ENCODE data around the gene ABHD14A. TPM values are rescaled to one million over a fixed set of nuclear protein-coding genes. Genes with fewer than 3 reads are reported as not detected.

The ABHD14A gene
- total and polyA plus RNA-seq, 4 experiments from 2014 or later: 23.7 to 136 (median 60.0) TPM

DNA sequence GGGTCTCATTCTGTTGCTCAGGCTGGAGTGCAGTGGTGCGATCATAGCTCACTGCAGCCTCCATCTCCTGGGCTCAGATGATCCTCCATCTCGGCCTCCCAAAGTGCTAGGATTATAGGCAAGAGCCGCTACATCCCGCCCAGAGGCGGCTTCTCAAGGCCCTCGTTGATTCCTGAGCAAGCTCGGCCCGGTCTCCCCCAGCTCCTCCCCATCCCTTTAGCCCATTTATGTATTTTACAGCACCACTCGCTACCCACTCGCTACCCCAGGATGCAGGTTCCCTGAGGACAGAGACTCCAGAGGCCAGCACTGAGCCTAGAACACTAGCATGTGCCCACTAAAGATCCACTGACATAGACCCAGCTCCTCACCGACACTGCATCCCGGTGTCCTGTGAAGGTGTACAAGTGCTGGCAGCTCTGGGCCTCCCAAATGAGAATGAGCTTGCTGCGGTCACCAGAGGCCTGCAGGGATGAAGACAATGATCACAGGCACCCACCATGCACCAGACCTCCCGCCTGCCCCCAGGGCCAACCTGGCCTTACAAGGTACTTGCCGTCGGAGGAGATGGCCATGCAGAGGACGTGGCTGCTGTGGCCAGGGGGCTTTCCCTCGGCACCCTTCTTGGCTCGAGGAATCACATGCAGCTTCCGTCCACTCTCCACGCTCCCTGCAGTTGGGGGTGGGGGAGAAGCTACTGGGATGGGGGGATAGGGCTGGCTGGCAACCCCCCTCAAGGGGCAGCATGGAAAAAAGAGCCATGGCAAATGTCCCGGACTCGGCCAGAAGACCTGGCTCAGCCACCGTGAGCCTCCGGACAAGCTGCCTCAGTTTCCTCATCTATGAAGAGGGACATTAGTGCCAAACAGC, 38.7 kb upstream of the ABHD14A start:
- H3K4me1 Mint-ChIP-seq: peaks cover 11 to 20% (median 16%) of the 10 kb centered on the region in 4 donors
- Histone ChIP-seq H3K4me1 (ENCODE audit: insufficient read depth, low read length) (peaks cover 20% of the 10 kb centered on the region), H3K27ac (ENCODE audit: low read depth, low read length) (no peak overlapping the region), H3K27me3 (ENCODE audit: insufficient read depth, low read length) (no peaks in the 10 kb centered on the region), H3K9me3 (ENCODE audit: control insufficient read depth in 1 of 2, low read length in 2 of 2) (no peaks in the 10 kb centered on the region), H3K4me3 (ENCODE audit: low read length in 2 of 2) (no peak overlapping the region), H3K36me3 (ENCODE audit: insufficient read depth, low read length) (peaks cover 53% of the 10 kb centered on the region)
- POLR2A ChIA-PET (ENCODE audit: partially characterized antibody): interaction anchor here (0.6 to 2.2 kb wide), 2 partner anchors 12 to 38 kb away, joined by 3 to 7 read pairs; partner anchors contain the start of genes ABHD14A and ABHD14B
- H3K27me3 Mint-ChIP-seq: no peaks in the 10 kb centered on the region
- H3K27ac Mint-ChIP-seq: no peak overlapping the region
- CTCF ChIA-PET (ENCODE audit: partially characterized antibody): interaction anchor here (1.3 kb wide), 1 partner anchor 12 kb away, joined by 3 read pairs; no protein-coding TSS in a partner anchor
- no peak overlapping the region for H3K4me3 Mint-ChIP-seq
- DNase-seq: no peak
- peaks cover 34 to 65% of the 10 kb centered on the region in 2 donors for H3K36me3 Mint-ChIP-seq
- intact Hi-C loops (cut with micrococcal nuclease): no loop called here
- H3K9me3 Mint-ChIP-seq: peaks cover 0 to 2% (median 0%) of the 10 kb centered on the region in 8 donors

DNA sequence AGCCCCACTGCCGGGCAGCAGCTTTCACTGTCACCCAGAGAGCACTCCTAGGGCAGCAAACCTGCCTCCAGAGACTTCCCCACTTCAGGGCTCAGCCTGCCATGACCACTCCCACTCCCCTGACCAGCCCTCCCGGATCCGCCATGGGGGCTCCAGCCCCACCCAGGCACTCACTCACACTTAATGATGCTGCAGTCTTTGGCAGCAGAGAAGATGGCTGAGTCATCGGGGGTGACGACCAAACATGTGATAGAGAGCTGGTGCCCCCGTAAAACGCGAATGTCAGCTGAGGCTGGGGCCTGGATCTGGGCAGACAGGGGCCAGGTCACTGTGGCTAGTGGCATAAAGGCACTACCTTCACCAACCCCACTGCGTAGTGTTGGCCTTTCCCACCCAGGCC, 37.9 kb upstream of the ABHD14A start:
- Mint-ChIP-seq H3K27me3 (no peaks in the 10 kb centered on the region), H3K9me3 (peaks cover 0 to 2% (median 0%) of the 10 kb centered on the region in 8 donors), H3K4me1 (peaks cover 12 to 29% (median 20%) of the 10 kb centered on the region in 4 donors), H3K27ac (peak overlapping the region in 1 of 7 donors; percentile 48), H3K36me3 (peaks cover 34 to 64% of the 10 kb centered on the region in 2 donors), H3K4me3 (no peak overlapping the region)
- Histone ChIP-seq H3K27ac (ENCODE audit: low read depth, low read length) (no peak overlapping the region), H3K4me3 (ENCODE audit: low read length in 2 of 2) (no peak overlapping the region), H3K4me1 (ENCODE audit: insufficient read depth, low read length) (peaks cover 25% of the 10 kb centered on the region), H3K36me3 (ENCODE audit: insufficient read depth, low read length) (peaks cover 53% of the 10 kb centered on the region), H3K9me3 (ENCODE audit: control insufficient read depth in 1 of 2, low read length in 2 of 2) (no peaks in the 10 kb centered on the region), H3K27me3 (ENCODE audit: insufficient read depth, low read length) (no peaks in the 10 kb centered on the region)
- CTCF ChIA-PET (ENCODE audit: partially characterized antibody): interaction anchor here (1.3 kb wide), 2 partner anchors 11 to 37 kb away, joined by 3 read pairs; partner anchors contain the start of gene ABHD14B
- intact Hi-C loops (cut with micrococcal nuclease): no loop called here
- no peak for DNase-seq
- POLR2A ChIA-PET (ENCODE audit: partially characterized antibody): interaction anchor here (2.2 kb wide), 1 partner anchor 37 kb away, joined by 7 read pairs; the partner anchor contains the start of genes ABHD14A and ABHD14B

GRCh38 chr3:51937611-51938450, 37.0 kb upstream of the ABHD14A start:
- Mint-ChIP-seq H3K9me3 (peaks cover 0 to 2% (median 0%) of the 10 kb centered on the region in 8 donors), H3K27me3 (no peaks in the 10 kb centered on the region), H3K4me3 (no peak overlapping the region), H3K27ac (peak overlapping the region in 1 of 7 donors; percentile 60), H3K36me3 (peaks cover 34 to 61% of the 10 kb centered on the region in 2 donors), H3K4me1 (peaks cover 16 to 37% (median 24%) of the 10 kb centered on the region in 4 donors)
- Histone ChIP-seq H3K27ac (ENCODE audit: low read depth, low read length) (no peak overlapping the region), H3K4me1 (ENCODE audit: insufficient read depth, low read length) (peaks cover 31% of the 10 kb centered on the region), H3K9me3 (ENCODE audit: control insufficient read depth in 1 of 2, low read length in 2 of 2) (no peaks in the 10 kb centered on the region), H3K4me3 (ENCODE audit: low read length in 2 of 2) (no peak overlapping the region), H3K36me3 (ENCODE audit: insufficient read depth, low read length) (peaks cover 53% of the 10 kb centered on the region), H3K27me3 (ENCODE audit: insufficient read depth, low read length) (no peaks in the 10 kb centered on the region)
- intact Hi-C loops (cut with micrococcal nuclease): no loop called here
- no peak for DNase-seq
- POLR2A ChIA-PET (ENCODE audit: partially characterized antibody): interaction anchor here (2.2 kb wide), 1 partner anchor 36 kb away, joined by 7 read pairs; the partner anchor contains the start of genes ABHD14A and ABHD14B
- CTCF ChIA-PET (ENCODE audit: partially characterized antibody): interaction anchor here (1.3 kb wide), 2 partner anchors 10 to 36 kb away, joined by 3 read pairs; partner anchors contain the start of gene ABHD14B

GRCh38 chr3:51938780-51939425, 36.0 kb upstream of the ABHD14A start:
- Histone ChIP-seq H3K36me3 (ENCODE audit: insufficient read depth, low read length) (peaks cover 46% of the 10 kb centered on the region), H3K4me3 (ENCODE audit: low read length in 2 of 2) (no peak overlapping the region), H3K27ac (ENCODE audit: low read depth, low read length) (no peak overlapping the region), H3K4me1 (ENCODE audit: insufficient read depth, low read length) (peaks cover 37% of the 10 kb centered on the region), H3K9me3 (ENCODE audit: control insufficient read depth in 1 of 2, low read length in 2 of 2) (no peaks in the 10 kb centered on the region), H3K27me3 (ENCODE audit: insufficient read depth, low read length) (no peaks in the 10 kb centered on the region)
- peak overlapping the region in 3 of 8 donors; percentile 0 to 17 (median 1) for H3K4me3 Mint-ChIP-seq
- H3K9me3 Mint-ChIP-seq: no peaks in the 10 kb centered on the region
- peaks cover 18 to 43% (median 28%) of the 10 kb centered on the region in 4 donors for H3K4me1 Mint-ChIP-seq
- peak overlapping the region in 2 of 7 donors; percentile 11 to 76 for H3K27ac Mint-ChIP-seq
- ChIA-PET POLR2A (ENCODE audit: partially characterized antibody) (no interaction called here), CTCF (ENCODE audit: partially characterized antibody) (no interaction called here)
- H3K27me3 Mint-ChIP-seq: no peaks in the 10 kb centered on the region
- H3K36me3 Mint-ChIP-seq: peaks cover 28 to 51% of the 10 kb centered on the region in 2 donors
- no peak for DNase-seq
- intact Hi-C loops (cut with micrococcal nuclease): no loop called here

GRCh38 chr3:51940648-51941462, 34.0 kb upstream of the ABHD14A start:
- ChIA-PET CTCF (ENCODE audit: partially characterized antibody) (interaction anchor here (0.9 to 3.7 kb wide), 14 partner anchors 10 to 440 kb away, joined by 3 to 49 read pairs (median 9); partner anchors contain the start of genes ABHD14A, ABHD14B, ACY1 and DCAF1), POLR2A (ENCODE audit: partially characterized antibody) (interaction anchor here (0.6 to 2.9 kb wide), 11 partner anchors 8 to 441 kb away, joined by 3 to 72 read pairs (median 5); partner anchors contain the start of genes ABHD14A, ABHD14B, ACY1 and DCAF1)
- peaks cover 28% of the 10 kb centered on the region for H3K36me3 ChIP-seq (ENCODE audit: insufficient read depth, low read length)
- peaks cover 18 to 48% (median 28%) of the 10 kb centered on the region in 4 donors for H3K4me1 Mint-ChIP-seq
- no peak for DNase-seq
- peaks cover 37% of the 10 kb centered on the region for H3K4me1 ChIP-seq (ENCODE audit: insufficient read depth, low read length)
- intact Hi-C loops (cut with micrococcal nuclease): no loop called here
- H3K27me3 Mint-ChIP-seq: no peaks in the 10 kb centered on the region
- peaks cover 14 to 34% of the 10 kb centered on the region in 2 donors for H3K36me3 Mint-ChIP-seq
- peak overlapping the region in 6 of 7 donors; percentile 60 to 92 (median 82) for H3K27ac Mint-ChIP-seq
- H3K9me3 Mint-ChIP-seq: no peaks in the 10 kb centered on the region
- no peaks in the 10 kb centered on the region for H3K27me3 ChIP-seq (ENCODE audit: insufficient read depth, low read length)
- H3K4me3 ChIP-seq (ENCODE audit: low read length in 2 of 2): peak overlapping the region; percentile 42 to 72
- peak overlapping the region; percentile 62 for H3K27ac ChIP-seq (ENCODE audit: low read depth, low read length)
- H3K9me3 ChIP-seq (ENCODE audit: control insufficient read depth in 1 of 2, low read length in 2 of 2): no peaks in the 10 kb centered on the region
- peak overlapping the region; percentile 85 to 96 (median 91) for H3K4me3 Mint-ChIP-seq

DNA sequence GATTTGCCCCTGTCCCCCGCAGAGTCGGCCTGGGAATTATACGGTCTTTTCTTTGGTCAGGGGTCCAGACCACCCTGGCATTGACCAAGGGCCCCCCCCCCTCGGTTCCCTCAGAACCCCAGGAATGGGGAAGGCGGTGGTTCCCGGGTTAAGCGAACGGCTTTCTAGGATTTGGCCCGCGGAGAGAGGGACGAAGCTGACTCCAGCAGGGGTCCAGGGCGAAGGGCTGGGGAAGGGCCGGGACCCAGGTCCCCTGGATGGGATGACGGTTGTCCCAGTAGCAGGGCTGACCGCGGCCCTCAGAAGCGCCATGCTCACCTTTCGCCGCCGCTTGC, 33.4 kb upstream of the ABHD14A start:
- CTCF ChIA-PET (ENCODE audit: partially characterized antibody): interaction anchor here (0.9 to 3.7 kb wide), 14 partner anchors 9 to 440 kb away, joined by 3 to 49 read pairs (median 9); partner anchors contain the start of genes ABHD14A, ABHD14B, ACY1 and DCAF1
- peak overlapping the region; percentile 85 to 96 (median 91) for H3K4me3 Mint-ChIP-seq
- peaks cover 23% of the 10 kb centered on the region for H3K36me3 ChIP-seq (ENCODE audit: insufficient read depth, low read length)
- H3K27me3 ChIP-seq (ENCODE audit: insufficient read depth, low read length): no peaks in the 10 kb centered on the region
- intact Hi-C loops (cut with micrococcal nuclease): no loop called here
- peaks cover 13 to 29% of the 10 kb centered on the region in 2 donors for H3K36me3 Mint-ChIP-seq
- no peak for DNase-seq
- peaks cover 18 to 48% (median 28%) of the 10 kb centered on the region in 4 donors for H3K4me1 Mint-ChIP-seq
- no peaks in the 10 kb centered on the region for H3K9me3 ChIP-seq (ENCODE audit: control insufficient read depth in 1 of 2, low read length in 2 of 2)
- peak overlapping the region; percentile 42 to 72 for H3K4me3 ChIP-seq (ENCODE audit: low read length in 2 of 2)
- H3K27ac Mint-ChIP-seq: peak overlapping the region; percentile 36 to 92 (median 86)
- H3K27me3 Mint-ChIP-seq: no peaks in the 10 kb centered on the region
- POLR2A ChIA-PET (ENCODE audit: partially characterized antibody): interaction anchor here (0.6 to 2.9 kb wide), 11 partner anchors 8 to 441 kb away, joined by 3 to 72 read pairs (median 5); partner anchors contain the start of genes ABHD14A, ABHD14B, ACY1 and DCAF1
- H3K4me1 ChIP-seq (ENCODE audit: insufficient read depth, low read length): peaks cover 37% of the 10 kb centered on the region
- no peaks in the 10 kb centered on the region for H3K9me3 Mint-ChIP-seq
- H3K27ac ChIP-seq (ENCODE audit: low read depth, low read length): peak overlapping the region; percentile 62

Data from CD4-positive, alpha-beta memory T cell (primary cell).